Activated CD8-positive, alpha-beta memory T cell treated with anti-CD3 and anti-CD28 coated beads for 48 hours (primary cell): ENCODE data around the gene EFCAB11.

Experiments
- DNase-seq, 3 experiments: peaks; one replicate each; pipeline ENCODE4 v3.0.0-alpha.2; 2020; ENCODE audit warnings: low read depth in 2 of 3, low spot score in 2 of 3

Gene EFCAB11

GRCh38 chr14:89957376-89957775 lies 2.8 kb upstream of the EFCAB11 start:
- DNase-seq: no peak

GRCh38 chr14:89956661-89957009 lies 2.1 kb upstream of the EFCAB11 start:
- no peak for DNase-seq

- DNase-seq: peak; percentile 84 to 95 (median 93)
These were observed 1.5 kb upstream of the EFCAB11 start, which contains the start of gene TDP1 for GRCh38 chr14:89955745-89956660. Gene TDP1, plus strand, starts transcription at chr14:89955927. Its CDS starts 7,188 bp downstream, at chr14:89963115.

- no peak for DNase-seq
These were observed 653 bp upstream of the EFCAB11 start for GRCh38 chr14:89955022-89955744.

GRCh38 chr14:89953602-89954001 lies 928 bp downstream of the EFCAB11 start:
- no peak for DNase-seq

GRCh38 chr14:89952576-89952975 lies 2.0 kb downstream of the EFCAB11 start:
- no peak for DNase-seq

GRCh38 chr14:89947344-89947743 lies 7.2 kb downstream of the EFCAB11 start:
- no peak for DNase-seq

GRCh38 chr14:89941830-89942377 lies 12.6 kb downstream of the EFCAB11 start:
- no peak for DNase-seq

GRCh38 chr14:89936654-89937185 lies 17.8 kb downstream of the EFCAB11 start:
- DNase-seq: no peak

GRCh38 chr14:89933002-89933401 lies 21.5 kb downstream of the EFCAB11 start:
- no peak for DNase-seq

GRCh38 chr14:89927186-89927865 lies 27.2 kb downstream of the EFCAB11 start:
- no peak for DNase-seq

GRCh38 chr14:89926694-89927093 lies 27.8 kb downstream of the EFCAB11 start:
- no peak for DNase-seq

- no peak for DNase-seq
These were observed 30.3 kb downstream of the EFCAB11 start for GRCh38 chr14:89924268-89924667.

GRCh38 chr14:89922031-89922907 lies 32.3 kb downstream of the EFCAB11 start:
- no peak for DNase-seq

- no peak for DNase-seq
These were observed 33.2 kb downstream of the EFCAB11 start for GRCh38 chr14:89921346-89921745.

GRCh38 chr14:89920056-89920455 lies 34.5 kb downstream of the EFCAB11 start:
- DNase-seq: no peak

- DNase-seq: no peak
These were observed 35.8 kb downstream of the EFCAB11 start for GRCh38 chr14:89918721-89919120.

GRCh38 chr14:89915114-89915878 lies 39.2 kb downstream of the EFCAB11 start:
- peak in 2 of 3 experiments; percentile 12 to 25 for DNase-seq

GRCh38 chr14:89912667-89913211 lies 41.8 kb downstream of the EFCAB11 start:
- DNase-seq: no peak
